Activated B cell treated with CpG ODN at 0.5 μM for 24 hours (primary cell): ENCODE results near the gene LRG1. TPM values are rescaled to one million over a fixed set of nuclear protein-coding genes. Genes with fewer than 3 reads are reported as not detected.

Source experiments
- ATAC-seq: fragments of 200-7000 bp; cut with Tn5 transposase; one replicate; pipeline ENCODE4 v1.10.0; 2021; ENCODE audit warnings: low read depth, mild to moderate bottlenecking, moderate library complexity
- CTCF ChIA-PET: fragments of 350-600 bp; sonication (Branson Sonifier 250); formaldehyde crosslinking; loops from one replicate; lab custom pipeline; 2021; ENCODE audit warnings: antibody characterized with exemption; lab: Charles Lee
- POLR2A ChIA-PET: fragments of 350-600 bp; sonication (Branson Sonifier 250); formaldehyde crosslinking; loops from one replicate; lab custom pipeline; 2021; ENCODE audit warnings: antibody characterized with exemption; lab: Charles Lee
- DNase-seq: peaks from one replicate; pipeline ENCODE4 v3.0.0; 2022
- H3K27ac Mint-ChIP-seq: one replicate; pipeline ENCODE4 v1.8.0; 2020; ENCODE audit warnings: mixed read lengths
- H3K27me3 Mint-ChIP-seq: one replicate; pipeline ENCODE4 v1.8.0; 2021; ENCODE audit warnings: mixed read lengths
- H3K36me3 Mint-ChIP-seq: one replicate; pipeline ENCODE4 v1.8.0; 2021; ENCODE audit warnings: low read depth, mixed read lengths
- H3K4me1 Mint-ChIP-seq: one replicate; pipeline ENCODE4 v1.8.0; 2021; ENCODE audit warnings: mixed read lengths
- H3K4me3 Mint-ChIP-seq: one replicate; pipeline ENCODE4 v1.8.0; 2020; ENCODE audit warnings: mild to moderate bottlenecking, mixed read lengths
- H3K9me3 Mint-ChIP-seq: one replicate; pipeline ENCODE4 v1.8.0; 2020; ENCODE audit warnings: mixed read lengths
- CTCF ChIP-seq: fragments of 200-600 bp; IDR thresholded peaks from one replicate; pipeline ENCODE4 v1.8.0; 2022; ENCODE audit warnings: antibody characterized with exemption, mild to moderate bottlenecking
- intact Hi-C: fragments of 100-400 bp; cut with micrococcal nuclease; formaldehyde crosslinking; loops from one replicate; pipeline ENCODE4 v1.15.1; 2024
- total RNA-seq: library from RNA; stranded (reverse); gene quantifications from 2 replicates; pipeline ENCODE4 v1.2.3, GENCODE V29; 2022

The LRG1 gene
- total RNA-seq, 1 donor from 2014 or later, result 2.0 TPM

- ATAC-seq (no peak), DNase-seq (no peak)
- H3K4me3 Mint-ChIP-seq, result no peak overlapping the region
- no peaks in the 10 kb centered on the region for H3K36me3 Mint-ChIP-seq
- no peaks in the 10 kb centered on the region for H3K4me1 Mint-ChIP-seq
- no peak overlapping the region for H3K27ac Mint-ChIP-seq
- CTCF ChIA-PET, result interaction anchor here (1.8 kb wide), 1 partner anchor 62 kb away, joined by 7 read pairs; no protein-coding TSS in a partner anchor
- POLR2A ChIA-PET, result no interaction called here
- peaks cover 32% of the 10 kb centered on the region for H3K27me3 Mint-ChIP-seq
- intact Hi-C loops, result no loop called here
- TF ChIP-seq CTCF, result no peak
- H3K9me3 Mint-ChIP-seq, result no peaks in the 10 kb centered on the region
Observed at GRCh38 chr19:4573682-4574081, 33.8 kb upstream of the LRG1 start.

GRCh38 chr19:4571305-4571917 lies 31.6 kb upstream of the LRG1 start:
- ATAC-seq (no peak), DNase-seq (no peak)
- no peak for TF ChIP-seq CTCF
- CTCF ChIA-PET, result no interaction called here
- peaks cover 23% of the 10 kb centered on the region for H3K27me3 Mint-ChIP-seq
- no peaks in the 10 kb centered on the region for H3K36me3 Mint-ChIP-seq
- no peaks in the 10 kb centered on the region for H3K9me3 Mint-ChIP-seq
- H3K27ac Mint-ChIP-seq, result no peak overlapping the region
- H3K4me3 Mint-ChIP-seq, result no peak overlapping the region
- POLR2A ChIA-PET, result interaction anchor here (0.7 kb wide), 1 partner anchor 158 kb away, joined by 5 read pairs; no protein-coding TSS in a partner anchor
- no peaks in the 10 kb centered on the region for H3K4me1 Mint-ChIP-seq
- intact Hi-C loops, result no loop called here

GRCh38 chr19:4570916-4571304 lies 31.1 kb upstream of the LRG1 start:
- Mint-ChIP-seq H3K27me3 (peaks cover 18% of the 10 kb centered on the region), H3K9me3 (no peaks in the 10 kb centered on the region)

GRCh38 chr19:4570402-4570801 lies 30.6 kb upstream of the LRG1 start:
- ATAC-seq (no peak), DNase-seq (no peak)
- Mint-ChIP-seq H3K9me3 (no peaks in the 10 kb centered on the region), H3K4me1 (no peaks in the 10 kb centered on the region), H3K4me3 (no peak overlapping the region), H3K27ac (no peak overlapping the region), H3K27me3 (peaks cover 13% of the 10 kb centered on the region), H3K36me3 (no peaks in the 10 kb centered on the region)
- intact Hi-C loops, result no loop called here
- no peak for TF ChIP-seq CTCF
- CTCF ChIA-PET, result interaction anchor here (2.9 kb wide), 1 partner anchor 67 kb away, joined by 17 read pairs; no protein-coding TSS in a partner anchor
- POLR2A ChIA-PET, result interaction anchor here (0.5 kb wide), 1 partner anchor 204 kb away, joined by 3 read pairs; no protein-coding TSS in a partner anchor

More at GRCh38 chr19:4570916-4571304, 31.1 kb upstream of the LRG1 start:
- Mint-ChIP-seq H3K36me3 (no peaks in the 10 kb centered on the region), H3K4me1 (no peaks in the 10 kb centered on the region), H3K27ac (no peak overlapping the region), H3K4me3 (no peak overlapping the region)
- POLR2A ChIA-PET, result interaction anchor here (0.5 kb wide), 1 partner anchor 203 kb away, joined by 3 read pairs; no protein-coding TSS in a partner anchor
- no peak for DNase-seq
- ATAC-seq, result no peak
- no peak for TF ChIP-seq CTCF
- intact Hi-C loops, result no loop called here
- CTCF ChIA-PET, result no interaction called here

GRCh38 chr19:4568886-4569285 lies 29.1 kb upstream of the LRG1 start:
- Mint-ChIP-seq H3K9me3 (no peaks in the 10 kb centered on the region), H3K4me1 (no peaks in the 10 kb centered on the region), H3K4me3 (no peak overlapping the region), H3K27ac (no peak overlapping the region), H3K27me3 (peaks cover 8% of the 10 kb centered on the region), H3K36me3 (no peaks in the 10 kb centered on the region)
- intact Hi-C loops, result no loop called here
- no peak for TF ChIP-seq CTCF
- DNase-seq (no peak), ATAC-seq (no peak)
- POLR2A ChIA-PET, result no interaction called here
- CTCF ChIA-PET, result interaction anchor here (2.9 kb wide), 1 partner anchor 68 kb away, joined by 17 read pairs; no protein-coding TSS in a partner anchor
